Cerebellar cortex (tissue), 1 donor: ENCODE data around the gene SLC1A7.

Experiments
- DNase-seq: peaks from one replicate; pipeline ENCODE4 v3.0.0-alpha.2; 2015; ENCODE audit warnings: low spot score

Gene SLC1A7

DNA sequence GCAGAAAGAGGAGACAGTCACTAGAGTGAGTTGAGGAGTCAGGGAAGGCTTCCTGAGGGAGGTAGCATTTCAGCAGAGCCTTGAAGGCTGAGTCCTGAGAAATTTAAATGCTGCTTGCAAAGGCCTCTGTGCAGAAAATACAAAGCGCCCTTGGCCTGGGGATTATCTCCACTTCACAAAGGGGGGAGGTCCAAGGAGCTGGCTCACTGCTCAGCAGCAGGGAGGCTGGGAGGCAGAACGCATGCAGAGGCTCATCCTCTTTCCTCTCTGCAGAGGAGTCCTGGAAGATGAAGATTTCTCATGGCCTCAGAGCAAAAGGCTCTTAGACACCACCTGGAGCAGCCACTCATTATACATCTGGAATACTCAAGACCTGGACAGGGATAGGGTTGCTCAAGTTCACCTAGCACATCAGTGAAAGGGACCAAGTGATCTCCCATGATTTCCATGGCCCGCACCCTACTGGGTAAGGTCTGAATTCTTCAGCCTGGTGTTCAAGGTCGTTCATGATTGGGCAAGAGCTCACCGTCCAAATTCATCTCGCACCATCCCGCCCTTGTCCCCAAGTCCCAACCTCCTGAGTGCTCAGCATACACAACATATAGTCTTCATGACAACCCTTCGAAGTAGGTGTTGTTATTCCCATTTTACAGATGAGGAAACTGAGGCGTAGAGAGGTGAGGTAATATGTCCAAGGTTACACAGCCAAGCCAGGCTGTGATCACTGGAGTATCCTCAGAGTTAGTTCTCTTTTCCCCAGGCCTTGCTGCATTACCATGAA, 9.0 kb downstream of the SLC1A7 start:
- DNase-seq, result no peak

DNA sequence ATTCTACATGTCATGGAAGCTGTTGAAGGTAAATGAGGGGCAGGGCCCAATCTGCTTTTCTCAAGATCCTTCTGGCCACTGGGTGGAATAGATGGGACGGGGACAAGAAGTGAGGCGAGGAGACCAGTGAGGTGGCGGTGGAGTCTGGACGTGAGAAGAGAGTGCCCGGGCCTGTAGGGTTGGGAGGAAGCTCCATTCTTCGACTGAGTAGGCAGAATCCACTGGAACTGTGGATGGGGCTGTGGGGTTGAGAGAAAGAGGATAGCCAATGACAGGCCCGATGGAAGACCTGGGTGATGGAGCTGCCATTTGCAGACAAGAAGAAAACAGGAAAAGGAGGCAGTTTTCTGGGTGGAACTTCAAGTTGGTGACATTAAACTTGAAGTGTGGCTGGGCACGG, 10.3 kb downstream of the SLC1A7 start:
- DNase-seq, result no peak

DNA sequence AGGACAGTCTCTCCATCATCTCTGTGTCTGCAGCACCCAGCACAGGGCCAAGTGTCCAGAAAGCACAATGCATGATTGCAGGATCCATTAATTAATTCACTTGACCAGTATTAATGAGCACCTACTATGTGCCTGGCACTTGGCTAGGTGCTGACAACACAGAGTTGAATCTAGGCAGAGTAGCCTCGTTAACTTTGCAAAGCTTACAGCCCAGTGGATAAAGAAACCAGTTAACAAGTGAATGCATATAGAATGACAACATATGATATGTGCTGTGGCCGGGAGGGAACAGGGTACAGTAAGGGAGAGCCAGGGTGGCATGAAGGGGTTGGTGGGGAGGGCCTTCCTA, 10.9 kb downstream of the SLC1A7 start:
- no peak for DNase-seq

DNA sequence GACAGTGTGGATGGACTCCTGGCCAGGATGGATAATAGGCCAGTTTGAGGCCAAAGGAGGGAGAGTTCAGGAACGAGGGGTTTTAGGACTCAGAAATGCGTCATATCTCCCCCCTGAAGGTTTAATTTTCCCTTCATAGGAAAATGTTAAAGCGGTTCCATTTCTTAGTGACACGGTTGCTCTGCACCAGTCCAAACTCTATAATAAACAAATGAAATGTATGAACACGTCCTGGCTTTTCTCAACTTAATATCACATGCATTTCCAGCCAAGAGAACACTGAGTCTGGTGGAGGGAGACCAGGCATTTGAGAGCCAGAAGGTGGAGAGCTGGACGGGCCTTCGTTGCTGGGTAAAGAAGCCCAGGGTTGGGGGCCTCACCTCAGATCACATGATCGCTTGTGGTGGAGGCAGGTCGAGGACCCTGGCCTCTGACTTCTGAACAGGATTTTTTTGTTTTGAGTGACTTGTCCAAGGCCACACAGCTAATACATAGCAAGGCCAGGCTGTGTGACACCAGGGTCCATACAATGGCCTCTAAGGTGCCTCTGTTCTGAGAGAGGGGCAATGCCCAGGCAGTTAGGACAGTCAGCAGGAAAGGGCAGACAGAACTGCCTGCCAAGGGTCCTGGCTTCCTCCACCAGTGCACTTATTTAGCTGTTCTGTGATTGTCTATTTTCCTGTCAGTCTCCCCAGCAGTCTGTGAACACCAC, 11.4 kb downstream of the SLC1A7 start:
- DNase-seq, result no peak

DNA sequence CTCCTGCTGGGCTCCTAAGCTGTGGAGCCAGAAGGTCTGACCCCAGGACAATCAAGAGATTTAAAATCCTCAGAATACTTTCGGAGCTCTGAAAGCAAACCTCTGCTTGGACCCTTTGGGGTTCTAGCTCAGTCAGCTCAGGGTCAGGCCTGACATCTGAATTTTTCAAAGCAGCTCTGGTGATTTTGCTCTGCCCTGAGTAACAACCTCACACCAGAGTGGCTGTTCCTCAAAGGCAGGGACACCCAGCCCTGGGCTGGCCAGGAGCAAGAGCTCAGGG, 11.9 kb downstream of the SLC1A7 start:
- DNase-seq, result no peak

DNA sequence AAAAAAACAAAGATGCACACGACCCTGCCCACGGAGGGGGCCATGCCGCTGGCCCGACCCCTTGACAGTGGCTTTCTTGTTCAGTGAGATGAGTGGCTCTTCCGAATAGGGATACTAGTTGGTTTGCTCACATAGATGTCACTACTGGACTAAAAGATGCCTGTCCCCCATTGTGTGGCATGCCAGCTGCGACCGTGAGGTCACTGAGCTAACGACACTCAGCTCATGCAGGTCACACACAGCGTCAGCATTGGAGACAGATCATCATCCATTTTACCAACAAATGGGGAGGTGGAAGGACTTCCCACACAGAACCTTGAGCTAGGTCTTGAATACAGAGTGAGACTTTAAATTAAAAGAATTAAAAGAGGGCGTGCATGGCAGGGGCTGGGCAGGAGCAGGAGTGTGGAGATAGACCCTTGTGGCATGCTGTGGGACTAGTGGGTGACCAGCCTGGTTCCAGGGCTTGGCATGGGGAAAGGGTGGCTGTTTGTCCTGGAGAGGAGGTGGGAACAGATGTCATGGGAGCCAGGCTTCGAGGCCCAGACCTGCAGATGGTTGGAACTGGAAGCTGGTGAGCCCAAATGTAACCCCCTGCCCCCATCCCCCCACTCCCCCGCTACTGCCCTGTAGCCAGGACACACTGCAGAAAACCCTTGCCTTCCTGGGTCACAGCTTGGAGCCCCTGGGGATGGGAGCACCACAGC, 12.4 kb downstream of the SLC1A7 start:
- no peak for DNase-seq

DNA sequence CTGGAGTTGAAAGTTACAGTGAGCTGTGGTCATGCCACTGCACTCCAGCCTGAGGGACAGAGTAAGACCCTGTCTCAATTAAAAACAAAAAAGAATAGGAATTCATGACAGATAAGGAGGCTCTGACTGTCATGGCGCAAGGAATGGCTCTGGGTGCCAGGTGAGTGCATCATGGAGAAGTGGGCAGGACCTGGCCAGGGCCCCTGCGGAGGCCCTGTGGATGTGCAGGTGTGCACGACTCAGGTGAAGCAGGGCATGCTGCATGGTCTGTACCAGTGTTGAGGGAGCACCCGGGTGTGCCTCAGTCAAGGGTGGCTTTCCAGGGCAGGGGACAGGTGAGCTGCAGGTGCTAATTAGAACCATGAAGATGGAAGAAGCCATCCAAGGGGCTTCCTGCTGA, 14.0 kb downstream of the SLC1A7 start:
- DNase-seq, result no peak

DNA sequence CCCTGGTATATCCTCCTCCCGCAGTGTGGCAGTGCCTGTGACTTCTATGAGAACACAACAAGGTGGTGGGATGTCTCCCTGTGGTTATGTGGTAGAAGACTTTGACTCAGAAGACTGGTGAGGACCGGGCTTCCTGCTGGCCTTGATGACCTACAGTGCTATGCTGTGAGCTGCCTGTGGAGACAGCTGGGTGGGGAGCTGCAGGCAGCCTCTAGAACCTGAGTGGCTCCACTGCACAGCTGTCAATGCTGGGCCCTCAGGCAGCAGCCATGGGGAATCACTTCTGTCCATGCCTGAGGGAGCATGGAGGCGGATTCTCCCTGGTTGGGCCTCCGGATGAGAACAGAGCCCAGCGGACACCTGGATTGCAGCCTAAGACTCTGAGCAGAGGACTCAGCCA, 14.9 kb downstream of the SLC1A7 start:
- DNase-seq, result no peak

DNA sequence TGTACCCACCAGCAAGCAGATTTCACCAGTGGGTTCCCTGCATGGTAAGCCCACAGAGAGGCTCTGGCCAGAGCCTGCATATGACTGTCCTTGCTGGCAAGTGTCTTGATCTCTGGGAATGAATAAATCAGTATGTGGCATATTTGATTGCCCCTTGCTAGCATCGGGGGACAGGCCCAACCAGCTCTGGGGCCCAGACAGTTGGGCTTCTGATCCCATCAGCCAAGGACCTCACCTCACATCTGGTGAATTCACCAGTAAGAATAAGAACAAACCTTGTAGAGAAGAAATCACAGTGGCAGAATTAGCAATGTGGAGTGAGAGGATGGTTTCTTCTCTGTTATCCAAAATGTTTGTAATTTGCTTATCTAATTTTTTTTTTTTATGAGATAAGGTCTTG, 15.9 kb downstream of the SLC1A7 start:
- no peak for DNase-seq

DNA sequence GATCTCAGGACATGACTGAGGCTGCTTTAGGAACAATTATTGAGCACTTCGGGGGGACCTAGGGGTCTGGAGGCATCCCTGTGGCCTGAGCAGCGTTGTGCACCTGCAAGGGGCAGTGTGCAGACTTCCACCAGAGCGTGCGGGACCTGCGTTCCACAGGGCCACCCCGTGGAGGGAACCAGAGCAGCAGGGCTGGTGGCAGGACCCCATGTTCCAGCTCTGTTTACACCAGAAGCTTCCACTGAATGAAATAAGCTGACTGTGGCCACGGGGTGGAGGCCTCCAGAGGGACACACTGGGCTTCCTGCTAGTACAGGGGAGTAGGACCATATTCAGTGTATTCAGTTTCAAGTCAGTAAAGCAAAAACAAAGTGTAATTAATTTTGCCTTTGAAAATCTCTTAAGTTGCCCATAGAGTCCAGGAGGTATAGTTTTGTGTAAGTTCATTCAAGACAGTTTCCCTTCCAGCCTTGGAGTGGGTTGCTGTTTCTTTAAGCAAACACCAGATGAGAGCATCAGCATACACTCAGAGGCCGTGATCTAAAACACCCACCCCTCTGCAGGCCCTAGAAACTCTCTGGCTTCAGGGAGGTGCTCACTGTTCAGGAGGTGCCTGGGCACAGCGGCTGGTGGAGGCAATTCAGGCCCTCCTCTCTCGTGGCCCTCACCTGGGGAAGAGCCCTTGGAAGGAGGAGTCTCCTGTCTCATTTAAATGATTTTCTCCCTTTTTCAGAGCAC, 16.6 kb downstream of the SLC1A7 start:
- no peak for DNase-seq

DNA sequence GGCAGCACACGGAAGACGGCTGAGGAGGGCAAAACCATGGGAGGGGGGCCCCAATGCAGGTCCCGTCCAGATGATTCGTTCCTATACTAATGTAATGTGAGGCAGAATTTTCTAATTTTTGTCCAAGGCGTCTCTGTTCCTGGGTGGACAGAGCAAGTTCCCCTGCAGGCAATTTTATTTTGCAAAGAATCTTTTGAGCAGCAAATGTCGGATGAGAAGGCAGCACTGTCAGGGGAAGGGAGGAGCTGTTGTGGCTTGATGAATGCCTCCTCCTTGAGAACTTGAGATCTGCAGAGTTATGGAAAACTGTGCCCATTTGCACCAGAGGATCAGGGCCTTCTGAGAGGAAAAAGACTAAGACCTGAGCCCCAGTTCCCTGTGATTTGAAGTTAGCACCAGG, 17.3 kb downstream of the SLC1A7 start:
- DNase-seq, result no peak

DNA sequence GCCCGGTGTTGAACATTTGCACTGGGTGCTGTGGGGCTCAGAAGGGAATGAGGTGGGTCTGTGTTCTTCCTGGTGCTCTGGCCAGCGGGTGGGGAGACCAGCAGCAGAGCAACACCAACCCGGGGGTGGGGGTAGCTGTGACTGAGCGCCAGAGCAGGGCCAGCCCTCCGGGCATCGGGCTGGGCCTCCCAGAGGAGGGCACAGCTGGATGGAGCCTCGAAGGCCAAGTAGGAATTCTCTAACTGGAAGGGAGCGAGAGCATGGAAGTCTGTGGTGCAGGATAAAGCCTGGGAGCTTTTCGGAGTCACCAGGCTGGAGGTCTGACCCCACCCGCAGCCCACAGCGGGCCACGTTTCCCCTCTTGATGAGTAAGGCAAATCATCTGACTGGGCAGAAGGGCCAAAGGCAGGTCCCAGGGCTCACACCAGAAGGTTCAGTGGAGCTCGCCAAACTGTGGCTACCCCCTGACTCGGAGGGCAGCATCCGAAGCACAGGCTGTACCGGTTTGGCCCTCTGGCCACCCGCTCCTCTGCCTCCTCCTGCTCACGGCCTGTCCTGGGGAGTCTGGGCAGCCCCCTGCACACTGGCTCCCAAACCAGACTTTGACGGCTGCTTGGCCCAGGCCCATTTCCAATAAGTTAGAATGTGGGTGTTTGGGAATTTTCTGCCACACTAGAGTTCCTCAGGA, 18.8 kb downstream of the SLC1A7 start:
- DNase-seq, result no peak

DNA sequence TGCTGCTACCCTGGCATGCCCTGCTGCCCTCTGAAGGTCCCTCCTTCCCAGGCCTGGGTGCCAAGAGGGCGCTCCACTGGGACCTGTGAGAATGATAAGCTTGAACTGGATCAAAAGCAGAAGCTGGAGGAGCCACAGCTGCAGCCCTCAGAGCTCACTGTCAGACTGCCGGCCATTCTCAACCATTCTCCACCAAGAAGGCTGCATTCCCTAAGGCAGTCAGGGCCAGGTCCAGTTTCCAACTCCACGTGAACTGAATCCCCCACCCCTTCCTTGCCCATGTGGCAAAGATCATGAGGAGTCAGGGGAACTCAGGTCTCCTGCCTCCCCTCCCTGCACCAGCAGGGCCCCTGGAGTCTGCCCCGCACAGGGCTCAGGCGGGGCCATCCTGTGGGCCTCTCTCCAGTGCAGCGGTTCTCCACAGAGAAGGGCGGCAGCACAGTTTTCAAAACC, 19.5 kb downstream of the SLC1A7 start:
- no peak for DNase-seq

DNA sequence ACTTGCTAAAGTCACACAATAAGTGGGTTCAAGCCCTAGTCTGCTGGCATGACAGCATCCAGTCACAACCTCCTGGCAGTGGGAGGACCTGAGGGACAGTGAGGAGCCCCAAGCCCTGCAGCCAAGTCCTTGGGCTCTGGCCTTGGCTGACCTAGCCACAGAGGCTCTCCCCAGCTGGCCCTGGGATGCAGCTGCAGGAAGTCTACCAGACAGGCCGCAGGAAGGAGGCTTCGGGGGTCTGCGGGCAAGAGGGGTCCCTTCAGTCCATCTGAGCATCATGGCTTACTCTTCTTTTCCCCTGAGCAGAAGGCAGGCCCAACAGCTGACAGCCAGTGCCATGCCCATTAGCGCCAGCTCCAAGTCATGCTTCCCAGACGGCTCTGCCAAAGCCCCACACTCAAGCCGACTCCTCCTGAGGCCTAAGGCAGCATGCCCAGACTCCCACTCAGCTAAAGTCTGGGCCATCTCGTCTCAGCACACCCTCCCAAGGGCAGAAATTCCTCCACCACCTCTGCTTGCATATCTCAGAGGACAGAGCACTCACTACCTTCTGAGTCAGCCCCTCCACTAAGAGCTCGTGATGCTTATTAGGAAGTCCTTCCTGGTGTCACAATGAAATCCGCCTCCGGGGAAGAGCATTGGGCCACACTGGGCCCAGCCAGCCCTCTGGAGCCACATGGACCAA, 20.1 kb downstream of the SLC1A7 start:
- DNase-seq, result no peak

DNA sequence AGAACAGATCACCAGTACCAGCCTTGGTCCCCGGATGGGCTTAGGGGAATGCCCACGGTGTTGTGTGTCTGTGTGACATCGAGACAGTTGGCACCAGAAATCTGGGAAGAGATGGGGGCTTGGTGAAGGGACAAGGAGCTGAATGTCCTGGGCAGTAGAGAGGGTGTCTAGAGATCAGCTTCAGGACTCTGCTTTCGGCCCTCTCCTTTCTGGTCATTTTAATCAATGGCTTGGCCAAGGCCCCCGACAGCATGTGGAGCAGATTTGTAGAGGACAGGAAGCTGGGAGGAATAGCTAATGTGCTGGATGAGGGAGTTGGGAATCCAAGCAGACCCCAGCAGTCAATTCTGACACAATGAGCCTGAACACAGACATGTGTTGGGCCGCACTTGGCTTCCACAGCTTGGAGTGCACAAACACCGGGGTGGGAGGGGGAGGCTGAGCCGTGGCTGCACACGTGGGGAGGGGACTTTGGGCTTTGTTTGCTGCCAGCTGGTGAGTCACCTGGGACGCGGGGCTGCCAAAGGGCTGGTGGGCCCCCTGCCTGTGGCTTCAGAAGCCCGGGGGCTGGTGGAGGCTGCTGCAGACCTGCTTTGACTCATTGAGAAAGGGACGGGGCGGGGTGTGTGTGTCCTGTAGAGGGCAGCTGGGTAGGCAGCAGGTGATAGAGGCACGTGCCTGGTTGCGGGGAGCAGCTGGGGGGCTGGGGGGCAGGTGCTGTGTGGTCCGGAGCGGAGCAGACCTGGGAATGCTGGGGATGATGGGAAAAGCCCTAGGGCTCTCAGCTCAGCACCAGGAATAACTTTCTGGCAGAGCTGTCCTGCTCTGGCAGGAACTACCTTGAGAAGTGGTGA, 20.9 kb downstream of the SLC1A7 start:
- DNase-seq, result no peak

DNA sequence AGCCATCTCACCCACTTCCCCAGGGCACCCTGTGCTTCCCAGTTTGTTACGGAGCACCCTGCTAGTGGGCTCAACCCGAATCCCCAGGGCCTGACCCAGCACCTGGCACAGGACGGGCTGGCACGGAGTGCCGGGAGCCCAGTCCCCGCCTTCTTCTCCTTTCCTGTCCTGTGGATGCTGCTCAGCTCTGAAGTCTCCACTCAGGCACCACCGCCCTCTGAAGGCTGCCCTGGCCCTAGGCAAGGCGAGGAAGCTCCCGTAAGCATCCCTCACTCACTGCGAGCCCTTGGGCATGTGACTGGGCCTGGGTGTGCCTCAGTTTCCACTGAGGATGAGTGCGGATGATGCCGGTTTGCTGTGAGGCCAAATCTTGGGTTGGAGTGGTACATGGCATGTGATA, 21.8 kb downstream of the SLC1A7 start:
- no peak for DNase-seq

DNA sequence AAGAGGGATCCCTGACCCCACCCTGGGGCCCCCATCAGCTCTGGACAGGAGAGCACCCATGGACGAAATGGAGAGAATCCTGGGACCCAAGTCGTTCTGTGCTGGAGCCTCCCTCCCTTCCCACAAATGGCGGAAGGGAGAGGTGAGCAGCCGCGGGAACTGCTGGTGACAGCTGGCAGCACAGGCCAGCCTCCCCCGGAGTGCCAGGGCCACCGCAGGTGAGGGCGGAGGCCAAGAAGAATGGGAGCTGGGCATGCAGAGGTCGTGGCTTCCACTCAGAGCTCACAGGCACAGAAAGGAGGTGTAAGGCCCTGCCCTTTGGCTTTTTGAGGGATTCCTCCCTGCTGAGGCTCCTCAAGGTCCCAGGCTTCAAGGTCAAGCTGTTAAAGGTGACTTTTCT, 24.6 kb downstream of the SLC1A7 start:
- no peak for DNase-seq

DNA sequence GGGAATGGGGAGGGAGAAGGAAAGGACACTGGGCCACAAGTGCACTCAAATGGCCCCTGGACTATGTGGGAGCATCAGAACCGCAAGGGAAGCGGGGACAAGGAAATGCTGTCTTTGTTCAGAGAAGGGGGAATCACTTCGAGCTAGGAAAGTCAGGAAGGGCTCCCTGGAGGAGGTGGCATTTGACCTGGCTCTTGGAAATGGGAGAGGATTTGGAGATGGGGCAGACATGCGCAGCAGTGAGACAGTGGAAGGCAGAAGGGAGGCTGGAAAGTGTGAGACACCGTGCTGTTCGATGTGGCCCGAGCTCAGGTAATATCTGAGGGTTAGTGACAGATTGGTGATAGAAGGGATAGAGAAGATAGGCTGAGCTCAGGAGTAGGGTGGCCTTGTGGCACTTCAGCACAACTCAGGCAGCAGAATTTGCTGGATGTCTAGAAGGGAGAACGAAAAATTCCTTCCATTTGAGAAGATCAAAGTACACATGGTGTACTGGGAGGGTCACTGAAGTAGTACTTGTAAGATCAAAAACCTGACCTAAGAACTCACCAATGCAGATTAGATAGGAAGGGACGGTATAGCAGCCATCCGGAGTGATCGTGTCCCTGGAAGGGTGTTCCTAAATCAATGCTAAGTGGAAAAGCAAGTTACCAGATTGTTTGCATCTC, 25.4 kb downstream of the SLC1A7 start:
- no peak for DNase-seq

DNA sequence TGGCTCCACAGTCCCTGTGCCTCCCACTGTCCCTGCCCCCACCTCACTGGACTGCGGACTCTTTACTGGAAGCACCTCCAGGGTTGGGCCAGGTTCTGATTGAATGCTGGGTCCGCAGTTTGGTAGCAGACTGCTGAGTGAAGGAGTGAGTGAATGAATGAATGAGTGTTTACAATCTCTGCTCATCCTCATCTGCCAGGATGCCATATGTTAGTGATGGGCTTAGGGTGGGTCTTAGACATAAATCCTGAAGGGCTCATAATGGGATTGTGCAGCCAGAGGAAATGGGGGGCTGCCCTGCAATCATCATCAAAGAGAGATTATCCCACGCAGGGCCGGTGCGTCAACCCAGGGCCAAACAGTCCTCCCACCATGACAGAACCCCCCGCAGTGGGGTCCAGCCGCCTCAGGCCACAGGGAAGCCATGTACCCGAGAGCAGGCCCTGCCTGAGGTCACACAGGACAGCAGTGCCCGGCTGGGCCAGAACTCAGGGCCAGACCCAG, 26.1 kb downstream of the SLC1A7 start:
- DNase-seq, result no peak
